K562 (cell line): ENCODE results near the gene CTCFL. TPM values are rescaled to one million over a fixed set of nuclear protein-coding genes. Genes with fewer than 3 reads are reported as not detected.

ENCODE experiments used
- ATAC-seq: fragments of 200-7000 bp; cut with Tn5 transposase; 3 replicates; pipeline ENCODE4 v1.9.1; 2020; ENCODE audit warnings: moderate library complexity
- BruUV-seq: library from RNA; stranded (reverse); fragments of 400-500 nt; replicated peaks from 2 replicates; lab custom pipeline; 2021; lab: Mats Ljungman, UMichigan
- CTCF ChIA-PET: fragments of 300-600 bp; formaldehyde crosslinking; extraction: SDS; loops from one replicate; lab custom pipeline; 2021; ENCODE audit warnings: low intra/inter-chr PET ratio; lab: Yijun Ruan, JAX
- POLR2A ChIA-PET: fragments of 300-600, 350-650 bp; sonication (Branson Sonifier 250); formaldehyde crosslinking; extraction: SDS; loops from one replicate; lab custom pipeline; 2021; ENCODE audit warnings: antibody characterized with exemption, inconsistent platforms; lab: Yijun Ruan, JAX
- DNase-seq, 4 experiments: peaks; one replicate each; pipeline versions ENCODE4 v3.0.0 to v3.0.0-alpha.2; 2011 to 2018; ENCODE audit warnings: low spot score in 3 of 4, mixed read lengths in 3 of 4; ENCODE audit errors: extremely low read depth in 1 of 4
- FAIRE-seq: peaks from 2 replicates; lab custom pipeline; 2011; peaks lifted over from hg19 to GRCh38; lab: Jason Lieb, UNC
- H2AFZ ChIP-seq: 2 replicates; pipeline ENCODE4 v1.6.0; 2011; ENCODE audit warnings: low read depth, low read length, control low read depth, inconsistent platforms
- H3K27ac ChIP-seq: fragments of 200-600 bp; 3 replicates; pipeline ENCODE4 v1.8.0; 2011; ENCODE audit warnings: low read depth, mild to moderate bottlenecking, control low read depth, inconsistent platforms, low read length, moderate library complexity, mixed read lengths; ENCODE audit errors: extremely low read depth
- H3K27me3 ChIP-seq, 2 experiments: fragments of 300-600 bp in 1 of 2; 2 replicates in 1 of 2; 3 replicates in 1 of 2; pipeline versions ENCODE4 v1.6.0 to v1.8.0; 2011; ENCODE audit warnings: inconsistent platforms in 2 of 2, low read length in 2 of 2, mild to moderate bottlenecking in 1 of 2, mixed read lengths in 1 of 2, moderate library complexity in 1 of 2; ENCODE audit not compliant: control insufficient read depth in 2 of 2, insufficient read depth in 2 of 2
- H3K36me3 ChIP-seq: fragments of 300-600 bp; 3 replicates; pipeline ENCODE4 v1.8.0; 2011; ENCODE audit warnings: mild to moderate bottlenecking, low read length, inconsistent platforms; ENCODE audit not compliant: control insufficient read depth, insufficient read depth
- H3K4me1 ChIP-seq, 2 experiments: fragments of 200-600 bp in 1 of 2; replicated peaks in 1 of 2; 2 replicates in 1 of 2; 3 replicates in 1 of 2; pipeline versions ENCODE4 v1.5.1 to v1.8.0; 2011; ENCODE audit warnings: inconsistent platforms in 2 of 2, low read length in 2 of 2, mild to moderate bottlenecking in 1 of 2, mixed read lengths in 1 of 2, moderate library complexity in 1 of 2; ENCODE audit not compliant: control insufficient read depth in 2 of 2, insufficient read depth in 2 of 2
- H3K4me2 ChIP-seq: 2 replicates; pipeline ENCODE4 v1.6.1; 2011; ENCODE audit warnings: low read length, control low read depth, inconsistent platforms, mixed read lengths; ENCODE audit not compliant: insufficient read depth
- H3K4me3 ChIP-seq: fragments of 200-600 bp; sonication (generic), shearing (Covaris generic); 2 replicates; pipeline ENCODE4 v1.5.1; 2016; ENCODE audit warnings: control low read depth, inconsistent platforms
- H3K79me2 ChIP-seq: fragments of 200-600 bp; 3 replicates; pipeline ENCODE4 v1.8.0; 2011; ENCODE audit warnings: low read length, inconsistent platforms; ENCODE audit not compliant: control insufficient read depth, insufficient read depth
- H3K9ac ChIP-seq, 2 experiments: 2 replicates each; pipeline versions ENCODE4 v1.6.0 to v1.6.1; 2011; ENCODE audit warnings: low read depth in 2 of 2, low read length in 2 of 2, control low read depth in 1 of 2, inconsistent platforms in 1 of 2, mild to moderate bottlenecking in 1 of 2, mixed read lengths in 1 of 2; ENCODE audit not compliant: insufficient read depth in 1 of 2
- H3K9me1 ChIP-seq: one replicate; pipeline ENCODE4 v1.6.0; 2011; ENCODE audit warnings: inconsistent platforms, mild to moderate bottlenecking, low read length, moderate library complexity; ENCODE audit not compliant: control insufficient read depth, insufficient read depth
- H3K9me3 ChIP-seq: replicated peaks from 2 replicates; pipeline ENCODE4 v1.5.1; 2011; ENCODE audit warnings: low read depth, low read length, inconsistent platforms; ENCODE audit not compliant: control insufficient read depth, insufficient read depth
- H4K20me1 ChIP-seq: replicated peaks from 2 replicates; pipeline ENCODE4 v1.6.1; 2011; ENCODE audit warnings: low read length, inconsistent platforms, mixed read lengths; ENCODE audit not compliant: control insufficient read depth, insufficient read depth
- EHMT2 ChIP-seq: fragments of 450-650 bp; IDR thresholded peaks from 2 replicates; pipeline ENCODE4 v1.6.1; 2018; ENCODE audit warnings: antibody characterized with exemption
- GABPA ChIP-seq: fragments of 200-800 bp; sonication (Bioruptor generic); conservative IDR thresholded peaks from 2 replicates; pipeline ENCODE4 v1.6.1; 2016; ENCODE audit warnings: low read depth, missing genetic modification characterization, missing compliant biosample characterization
- HDAC3 ChIP-seq: fragments of 450-650 bp; IDR thresholded peaks from 2 replicates; pipeline ENCODE4 v1.6.1; 2018; ENCODE audit warnings: borderline replicate concordance, mild to moderate bottlenecking, moderate library complexity; ENCODE audit not compliant: partially characterized antibody
- SMAD2 ChIP-seq: fragments of 150-350 bp; IDR thresholded peaks from 2 replicates; pipeline ENCODE4 v1.6.1; 2014; ENCODE audit warnings: low read depth, mild to moderate bottlenecking, low read length
- SRF ChIP-seq, 2 experiments: fragments of 250-450, 450-650 bp in 1 of 2; sonication (Bioruptor Pico) in 1 of 2; sonication (generic) in 1 of 2; formaldehyde crosslinking; IDR thresholded peaks; 2 replicates each; pipeline versions ENCODE4 v1.5.0 to v1.5.1; 2020 to 2022; ENCODE audit warnings: mild to moderate bottlenecking in 1 of 2, missing genetic modification reagents in 1 of 2
- SRSF3 ChIP-seq: fragments of 200-400 bp; formaldehyde crosslinking; IDR thresholded peaks from 2 replicates; pipeline ENCODE4 v1.6.1; 2016; ENCODE audit warnings: mild to moderate bottlenecking, low read length, moderate library complexity; ENCODE audit not compliant: insufficient read depth
- ZNF224 ChIP-seq: sonication (generic); formaldehyde crosslinking; IDR thresholded peaks from 2 replicates; pipeline ENCODE4 v1.8.0; 2022; ENCODE audit warnings: mild to moderate bottlenecking, missing genetic modification reagents
- ZNF408 ChIP-seq: fragments of 250-450 bp; sonication (Bioruptor Pico); IDR thresholded peaks from 2 replicates; pipeline ENCODE4 v1.4.0; 2020; ENCODE audit warnings: low read depth, mild to moderate bottlenecking, moderate library complexity
- WGBS: fragments of 100-300 bp; shearing (Covaris generic); methylation state at CpG from one replicate; pipeline ENCODE4 v1.1.6; 2016; ENCODE audit warnings: low coverage, mixed read lengths; ENCODE audit not compliant: insufficient coverage; ENCODE audit errors: missing lambda C conversion rate; 5-methylcytosine and 5-hydroxymethylcytosine counted together
- in situ Hi-C: fragments of 300-500 bp; cut with MboI; formaldehyde crosslinking; loops from 4 replicates; pipeline ENCODE4 v1.15.0; 2018; ENCODE audit warnings: inconsistent platforms, mixed read lengths
- intact Hi-C: fragments of 100-400 bp; cut with micrococcal nuclease; formaldehyde crosslinking; loops from 2 replicates; pipeline ENCODE4 v1.14.2; 2022
- polyA plus RNA-seq, 8 experiments: library from polyadenylated mRNA; depleted of rRNA in 4 of 8; stranded (reverse) in 5 of 8; unstranded in 3 of 8; fragments of >200 nt; fragmentation: Nextera tagmentation in 2 of 8; fragmentation: Illumina TruSeq in 1 of 8; extraction: Ambion mirVana in 2 of 8; extraction: Trizol in 1 of 8; gene quantifications; 2 replicates each; pipeline versions ENCODE4 v1.2.1 to v1.2.3, GENCODE V29; 2011 to 2014; ENCODE audit warnings: inconsistent platforms in 1 of 8, missing spikeins in 1 of 8
- total RNA-seq, 7 experiments: library from RNA; depleted of rRNA in 6 of 7; stranded (reverse); fragments of >200 nt in 6 of 7; fragmentation: Illumina TruSeq in 2 of 7; extraction: Trizol in 2 of 7; gene quantifications; 2 replicates each; pipeline versions ENCODE4 v1.2.1 to v1.2.3, GENCODE V29; 2011 to 2021; ENCODE audit warnings: low replicate concordance in 1 of 7
- TF ChIP-seq, protein P1 (sequence below): fragments of 250-450 bp; sonication (Bioruptor Pico); IDR thresholded peaks from 2 replicates; pipeline ENCODE4 v1.8.0; 2022; ENCODE audit warnings: inconsistent platforms

Gene CTCFL
- total and polyA plus RNA-seq, 9 of the 15 experiments (the other 6 are each of a cell fraction or from before 2014, with no cell fraction given), result 42.4 to 188 (median 111) TPM

DNA sequence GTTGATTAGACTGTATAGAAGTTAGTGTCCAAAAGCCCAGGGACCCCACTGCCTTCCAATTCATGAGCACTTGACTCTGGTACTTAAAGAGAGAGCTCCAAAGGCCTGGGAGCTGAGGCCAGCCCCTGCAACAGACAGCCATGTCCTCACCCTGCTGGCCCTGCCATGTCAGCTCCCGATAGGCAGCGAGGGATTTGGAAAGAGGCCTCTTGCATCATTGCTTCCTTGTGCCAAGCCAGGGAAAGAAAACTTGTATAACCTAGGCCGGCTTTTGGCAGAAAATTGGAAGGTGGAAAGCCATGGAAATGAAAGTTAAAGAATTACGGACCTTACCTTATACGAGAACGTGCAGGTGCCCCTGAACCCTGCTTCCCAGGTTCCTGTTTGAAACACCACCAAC is 27.5 kb upstream of the CTCFL start:
- Histone ChIP-seq H3K9ac (no peak overlapping the region), H2AFZ (no peak overlapping the region), H4K20me1 (no peaks in the 10 kb centered on the region), H3K27me3 (peaks cover 0 to 2% of the 10 kb centered on the region in 2 experiments; a peak in 1 of 5 replicates), H3K4me3 (no peak overlapping the region), H3K4me2 (no peak overlapping the region), H3K4me1 (peaks cover 0 to 1% of the 10 kb centered on the region in 2 experiments; a peak in 1 of 5 replicates), H3K27ac (no peak overlapping the region), H3K9me1 (no peaks in the 10 kb centered on the region), H3K9me3 (no peaks in the 10 kb centered on the region), H3K36me3 (no peaks in the 10 kb centered on the region), H3K79me2 (no peaks in the 10 kb centered on the region)
- no TSS peak for BruUV-seq
- intact Hi-C loops (no loop called here), in situ Hi-C loops (no loop called here)
- ChIA-PET POLR2A (no interaction called here), CTCF (no interaction called here)
- DNase-seq, result no peak
- 68% methylated on average over 6 of the region's 6 CpGs for WGBS
- ATAC-seq, result no peak
- FAIRE-seq, result no peak
- no peak for TF ChIP-seq EHMT2
- TF ChIP-seq GABPA (tag), result no peak
- TF ChIP-seq SMAD2, result no peak
- no peak for TF ChIP-seq SRSF3
- TF ChIP-seq HDAC3, result no peak
- TF ChIP-seq SRF (CRISPR knock-in tag; IDR thresholded peaks at IDR 0.05), result no peak
- no peak for TF ChIP-seq ZNF224 (CRISPR knock-in tag)
- TF ChIP-seq, protein P1, sequence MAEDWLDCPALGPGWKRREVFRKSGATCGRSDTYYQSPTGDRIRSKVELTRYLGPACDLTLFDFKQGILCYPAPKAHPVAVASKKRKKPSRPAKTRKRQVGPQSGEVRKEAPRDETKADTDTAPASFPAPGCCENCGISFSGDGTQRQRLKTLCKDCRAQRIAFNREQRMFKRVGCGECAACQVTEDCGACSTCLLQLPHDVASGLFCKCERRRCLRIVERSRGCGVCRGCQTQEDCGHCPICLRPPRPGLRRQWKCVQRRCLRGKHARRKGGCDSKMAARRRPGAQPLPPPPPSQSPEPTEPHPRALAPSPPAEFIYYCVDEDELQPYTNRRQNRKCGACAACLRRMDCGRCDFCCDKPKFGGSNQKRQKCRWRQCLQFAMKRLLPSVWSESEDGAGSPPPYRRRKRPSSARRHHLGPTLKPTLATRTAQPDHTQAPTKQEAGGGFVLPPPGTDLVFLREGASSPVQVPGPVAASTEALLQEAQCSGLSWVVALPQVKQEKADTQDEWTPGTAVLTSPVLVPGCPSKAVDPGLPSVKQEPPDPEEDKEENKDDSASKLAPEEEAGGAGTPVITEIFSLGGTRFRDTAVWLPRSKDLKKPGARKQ (CRISPR knock-in tag), result no peak
- no peak for TF ChIP-seq ZNF408
